Aorta (tissue), 5 donors: ENCODE measurements around the gene TDG. TPM values are rescaled to one million over a fixed set of nuclear protein-coding genes. Genes with fewer than 3 reads are reported as not detected.

Source experiments
- ATAC-seq: fragments of 200-7000 bp; cut with Tn5 transposase; one replicate; pipeline ENCODE4 v1.9.1; 2022; ENCODE audit warnings: moderate library complexity; ENCODE audit not compliant: low FRiP score
- DNase-seq, 2 donors: peaks; one replicate each; pipeline ENCODE4 v3.0.0-alpha.2; 2020
- H3K27ac ChIP-seq, 2 donors: one replicate each; pipeline ENCODE4 v1.5.1; 2013; ENCODE audit warnings: low read length in 2 of 2, mild to moderate bottlenecking in 2 of 2, moderate library complexity in 2 of 2, control low read depth in 1 of 2, inconsistent platforms in 1 of 2, low read depth in 1 of 2
- H3K27me3 ChIP-seq, 2 donors: one replicate each; pipeline ENCODE4 v1.6.1; 2013; ENCODE audit warnings: control low read depth in 1 of 2, low read length in 1 of 2, mild to moderate bottlenecking in 1 of 2, moderate library complexity in 1 of 2; ENCODE audit not compliant: insufficient read depth in 2 of 2, control insufficient read depth in 1 of 2
- H3K36me3 ChIP-seq, 2 donors: one replicate each; pipeline ENCODE4 v1.6.1; 2013; ENCODE audit warnings: control low read depth in 1 of 2, low read length in 1 of 2, mild to moderate bottlenecking in 1 of 2; ENCODE audit not compliant: insufficient read depth in 2 of 2, control insufficient read depth in 1 of 2
- H3K4me1 ChIP-seq, 2 donors: one replicate each; pipeline ENCODE4 v1.6.1; 2013; ENCODE audit warnings: low read length in 2 of 2, control low read depth in 1 of 2, mild to moderate bottlenecking in 1 of 2, moderate library complexity in 1 of 2; ENCODE audit not compliant: insufficient read depth in 2 of 2, control insufficient read depth in 1 of 2
- H3K4me3 ChIP-seq, 2 donors: one replicate each; pipeline ENCODE4 v1.5.1; 2013; ENCODE audit warnings: low read length in 2 of 2, control low read depth in 1 of 2, mild to moderate bottlenecking in 1 of 2
- H3K9me3 ChIP-seq: one replicate; pipeline ENCODE4 v1.6.1; 2013; ENCODE audit warnings: mild to moderate bottlenecking, low read length; ENCODE audit not compliant: control insufficient read depth
- WGBS, 2 donors: extraction: QIAGEN DNeasy Blood & Tissue Kit; methylation state at CpG; one replicate each; pipeline ENCODE4 v1.1.7; 2013; 5-methylcytosine and 5-hydroxymethylcytosine counted together
- intact Hi-C, 2 donors: fragments of 100-400 bp; cut with DNase I; formaldehyde crosslinking; loops; one replicate each; pipeline versions ENCODE4 v1.14.2 to v1.15.0; 2022
- polyA plus RNA-seq, 2 donors: library from polyadenylated mRNA; stranded (reverse); fragments of 200-250 nt; gene quantifications; one replicate each; pipeline ENCODE4 v1.2.3, GENCODE V29; 2013
- total RNA-seq, 2 donors: library from RNA; stranded (reverse); fragmentation: NEBNext Ultra II Directional; extraction: Animal tissue kit (Norgen Biotek cat#: 25700); gene quantifications; one replicate each; pipeline ENCODE4 v1.2.1, GENCODE V29; 2021
- donor health status: healthy with polysubstance abuse.
- donor health status: Bipolar disorder and iron deficiency.
- donor health status: DM: no; HTN: no; CAD: no.
- donor health status: DM: no; HTN: no; CAD: no.
- donor health status: DM: yes; HTN: yes; CAD: no.

TDG gene
- total and polyA plus RNA-seq, 4 donors: 6.8 to 22.2 (median 14.7) TPM

DNA sequence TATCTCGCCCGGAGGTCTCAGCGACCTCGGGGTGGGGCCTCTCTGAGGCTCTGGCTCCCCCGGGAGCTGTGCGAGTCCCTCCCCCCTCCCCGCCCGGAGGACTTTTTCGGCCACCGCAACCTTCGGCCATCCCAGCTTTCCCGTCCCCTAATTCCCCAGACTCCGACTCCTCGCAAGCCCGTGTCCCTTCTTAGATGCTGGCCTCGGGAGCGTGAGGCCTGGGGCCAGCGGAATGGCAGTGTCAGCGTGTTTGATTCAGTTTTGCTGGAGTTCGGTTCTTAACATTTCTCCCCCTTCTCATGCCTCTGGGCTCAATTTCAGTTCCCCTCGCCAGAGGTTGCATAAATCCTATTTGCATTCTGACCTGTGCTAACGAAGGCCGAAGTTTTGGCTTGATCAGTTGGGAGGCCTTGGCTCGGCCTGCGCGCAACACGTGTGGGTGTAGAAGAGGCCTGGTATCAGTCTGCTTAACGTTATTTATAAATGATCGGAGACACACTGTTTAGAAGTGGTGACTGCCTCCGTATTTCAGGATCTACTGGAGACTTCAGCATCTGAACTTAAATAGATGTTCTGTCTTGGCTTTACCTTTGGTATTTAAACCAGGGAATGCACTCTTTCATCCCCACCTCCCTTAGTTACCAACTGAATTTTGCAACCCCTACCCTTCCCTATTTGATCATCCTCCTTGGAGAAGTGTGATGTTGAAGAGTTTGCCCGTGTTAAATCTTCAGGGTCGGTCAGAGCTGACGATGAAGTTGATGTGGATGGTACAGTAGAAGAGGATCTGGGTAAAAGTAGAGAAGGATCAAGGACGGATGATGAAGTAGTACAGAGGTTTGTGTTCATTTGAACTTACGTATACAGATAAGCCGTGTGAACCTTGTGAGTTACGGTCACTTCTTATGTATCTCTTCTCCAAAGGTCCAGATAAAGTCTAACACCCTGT lies 34.6 kb upstream of the TDG start:
- intact Hi-C loops: loop anchor here in 1 of 2 donors (10.0 kb wide), 1 partner anchor 46 kb away; no protein-coding TSS in a partner anchor
- H3K4me1 ChIP-seq: peaks cover 0 to 6% of the 10 kb centered on the region in 2 donors
- H3K27me3 ChIP-seq: no peaks in the 10 kb centered on the region
- H3K9me3 ChIP-seq: no peaks in the 10 kb centered on the region
- ATAC-seq: no peak
- H3K4me3 ChIP-seq: peak overlapping the region; percentile 78 to 80
- WGBS, 2 donors: 0 to 1% methylated on average over 32 to 37 of the region's 37 CpGs
- peak; percentile 59 to 76 for DNase-seq
- H3K27ac ChIP-seq: peak overlapping the region; percentile 10 to 65
- H3K36me3 ChIP-seq: peaks cover 0 to 3% of the 10 kb centered on the region in 2 donors

DNA sequence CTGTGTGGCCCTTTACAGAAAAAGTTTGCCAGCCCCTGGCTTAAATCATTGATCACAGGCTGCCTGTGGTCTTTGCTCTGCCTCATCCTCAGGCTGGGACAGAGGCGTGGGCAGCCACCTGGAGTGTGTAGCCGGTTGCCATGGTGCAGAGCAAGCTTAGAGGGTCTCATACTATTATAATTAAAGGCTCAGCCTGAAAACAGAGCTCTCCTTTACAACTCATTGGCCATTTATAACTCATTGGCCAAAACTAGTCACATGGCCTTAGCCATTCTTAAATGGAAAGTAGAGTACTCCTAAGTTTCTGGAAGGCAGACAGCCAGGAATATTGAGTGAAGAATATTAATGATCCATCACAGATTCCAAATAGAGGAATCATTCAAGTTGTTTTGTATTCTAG lies 32.4 kb upstream of the TDG start:
- Histone ChIP-seq H3K27ac (no peak overlapping the region), H3K4me1 (peaks cover 0 to 6% of the 10 kb centered on the region in 2 donors), H3K4me3 (no peak overlapping the region), H3K36me3 (peaks cover 2 to 3% of the 10 kb centered on the region in 2 donors), H3K27me3 (no peaks in the 10 kb centered on the region), H3K9me3 (no peaks in the 10 kb centered on the region)
- ATAC-seq (no peak), DNase-seq (no peak)
- WGBS, 2 donors: 66 to 72% methylated on average over 2 of the region's 2 CpGs
- intact Hi-C loops: loop anchor here in 1 of 2 donors (10.0 kb wide), 1 partner anchor 48 kb away; no protein-coding TSS in a partner anchor

DNA sequence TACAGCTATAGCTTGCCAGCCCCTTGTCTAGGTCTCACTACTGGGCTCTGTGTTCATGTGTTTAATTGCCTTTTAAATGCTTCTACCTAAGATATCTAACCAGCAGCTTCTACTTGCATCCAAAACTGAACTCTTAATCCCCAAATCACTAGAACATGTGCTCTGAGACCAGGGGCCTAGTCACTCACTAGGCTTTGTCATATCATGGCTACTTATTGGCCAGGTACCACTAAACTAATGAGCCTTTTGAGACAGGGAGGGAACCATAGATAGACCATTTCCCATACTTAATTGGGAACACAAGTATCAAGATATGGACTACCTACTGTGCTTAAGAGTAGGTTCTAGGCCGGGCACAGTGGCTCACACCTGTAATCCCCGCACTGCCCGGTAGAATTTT lies 29.0 kb upstream of the TDG start:
- peaks cover 0 to 6% of the 10 kb centered on the region in 2 donors for H3K4me1 ChIP-seq
- DNase-seq (no peak), ATAC-seq (no peak)
- H3K4me3 ChIP-seq: no peak overlapping the region
- intact Hi-C loops: loop anchor here in 1 of 2 donors (10.0 kb wide), 1 partner anchor 52 kb away; no protein-coding TSS in a partner anchor
- peaks cover 6 to 12% of the 10 kb centered on the region in 2 donors for H3K36me3 ChIP-seq
- no peaks in the 10 kb centered on the region for H3K9me3 ChIP-seq
- no peaks in the 10 kb centered on the region for H3K27me3 ChIP-seq
- WGBS, 2 donors: 85 to 93% methylated on average over 3 of the region's 3 CpGs
- H3K27ac ChIP-seq: peak overlapping the region; percentile 17 to 43

DNA sequence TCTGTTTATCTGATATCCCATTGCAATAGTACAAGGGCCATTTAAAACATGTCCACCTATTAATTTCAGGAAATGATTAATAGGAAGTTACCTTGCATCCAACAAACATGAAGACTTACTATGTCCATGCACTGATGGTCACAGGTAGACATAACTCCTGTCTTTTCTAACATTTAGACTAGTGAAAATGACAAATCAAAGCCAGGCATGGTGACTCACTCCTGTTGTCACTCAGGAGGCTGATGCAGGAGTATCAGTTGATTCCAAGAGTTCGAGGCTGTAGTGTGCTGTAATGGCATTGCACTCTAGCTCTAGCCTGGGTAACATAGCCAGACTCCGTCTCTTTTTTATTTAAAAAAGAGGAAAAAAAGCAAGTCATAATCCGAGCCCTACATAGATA lies 20.7 kb upstream of the TDG start:
- no peak for DNase-seq
- intact Hi-C loops: no loop called here
- ATAC-seq: no peak
- Histone ChIP-seq H3K4me1 (no peaks in the 10 kb centered on the region), H3K27ac (no peak overlapping the region), H3K9me3 (no peaks in the 10 kb centered on the region), H3K27me3 (no peaks in the 10 kb centered on the region), H3K4me3 (no peak overlapping the region), H3K36me3 (peaks cover 15 to 36% of the 10 kb centered on the region in 2 donors)
- 46 to 61% methylated on average over 3 of the region's 3 CpGs for WGBS, 2 donors

DNA sequence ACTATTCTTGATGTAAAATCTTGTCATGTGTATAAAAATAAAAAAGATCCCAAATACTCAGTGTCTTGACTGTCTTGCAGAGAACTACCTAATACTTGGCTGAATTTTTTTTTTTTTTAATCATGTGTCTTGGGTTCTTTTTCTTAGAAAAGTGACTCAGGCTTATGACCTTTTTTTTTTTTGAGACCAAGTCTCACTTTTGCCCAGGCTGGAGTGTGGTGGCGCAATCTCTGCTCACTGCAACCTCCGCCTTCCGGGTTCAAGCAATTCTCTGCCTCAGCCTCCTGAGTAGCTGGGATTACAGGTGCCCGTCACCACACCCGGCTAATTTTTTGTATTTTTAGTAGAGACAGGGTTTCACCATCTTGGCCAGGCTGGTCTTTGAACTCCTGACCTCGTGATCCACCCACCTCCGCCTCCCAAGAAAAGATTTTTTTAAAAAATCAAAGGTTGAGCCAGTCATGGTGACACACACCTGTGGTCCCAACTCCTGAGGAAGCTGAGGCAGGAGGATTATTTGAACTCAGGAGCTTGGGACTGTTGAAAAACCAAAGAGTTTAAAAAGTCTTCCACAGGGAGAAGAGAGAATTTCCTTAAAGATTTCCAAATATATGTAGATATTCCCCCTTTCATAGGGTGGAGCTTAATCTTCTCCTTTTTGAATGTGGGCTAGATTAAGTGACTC lies 17.7 kb upstream of the TDG start:
- intact Hi-C loops: no loop called here
- H3K27ac ChIP-seq: no peak overlapping the region
- WGBS, 2 donors: 89 to 95% methylated on average over 7 of the region's 7 CpGs

DNA sequence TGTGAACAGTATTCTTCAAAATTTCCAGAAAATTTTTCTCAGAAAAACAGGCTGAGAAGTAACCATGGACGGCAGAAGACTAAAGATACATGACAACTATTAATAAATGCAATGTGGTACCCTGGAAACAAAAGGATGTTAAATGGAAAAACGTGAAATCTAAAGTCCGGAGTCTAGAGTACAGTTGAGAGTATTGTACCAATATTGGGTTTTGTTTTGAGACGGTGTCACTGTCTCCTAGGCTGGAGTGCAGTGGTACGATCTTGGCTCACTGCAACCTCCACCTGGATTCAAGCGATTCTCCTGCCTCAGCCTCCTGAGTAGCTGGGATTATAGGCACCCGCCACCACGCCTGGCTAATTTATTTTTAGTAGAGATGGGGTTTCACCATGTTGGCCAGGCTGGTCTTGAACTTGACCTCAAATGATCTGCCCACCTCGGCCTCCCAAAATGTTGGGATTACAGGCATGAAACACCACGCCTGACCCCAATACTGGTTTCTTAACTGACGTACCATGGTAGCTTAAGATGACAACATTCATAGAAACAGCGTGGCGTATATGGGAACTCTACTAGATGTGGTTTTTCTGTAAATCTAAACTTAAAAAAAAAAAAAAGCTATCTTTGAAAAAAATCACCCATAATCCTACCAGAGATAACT lies 16.8 kb upstream of the TDG start:
- WGBS, 2 donors: 76 to 77% methylated on average over 13 of the region's 13 CpGs
- H3K27ac ChIP-seq: no peak overlapping the region

More for the DNA sequence above, 17.7 kb upstream of the TDG start:
- DNase-seq (no peak), ATAC-seq (no peak)
- Histone ChIP-seq H3K4me1 (no peaks in the 10 kb centered on the region), H3K36me3 (peaks cover 12 to 19% of the 10 kb centered on the region in 2 donors), H3K27me3 (no peaks in the 10 kb centered on the region), H3K4me3 (no peak overlapping the region), H3K9me3 (no peaks in the 10 kb centered on the region)

DNA sequence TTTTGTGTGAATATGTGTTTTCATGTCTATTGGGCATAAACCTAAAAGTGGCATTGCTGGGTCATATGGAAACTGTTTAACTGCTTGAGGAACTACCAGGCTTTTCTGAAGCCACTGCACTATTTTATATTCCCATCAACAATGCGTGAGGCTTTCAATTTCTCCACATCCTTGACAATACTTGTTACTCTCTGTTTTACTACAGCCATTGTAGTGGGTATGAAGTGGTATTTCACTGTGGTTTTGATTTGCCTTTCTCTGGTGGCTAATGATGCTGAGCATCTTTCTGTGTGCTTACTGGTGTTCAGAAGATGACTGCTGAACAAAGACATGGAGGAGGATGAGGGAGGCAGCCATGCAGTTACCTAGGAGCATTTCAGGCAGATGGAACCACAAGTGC lies 13.2 kb upstream of the TDG start:
- H3K27ac ChIP-seq: no peak overlapping the region
- no peak overlapping the region for H3K4me3 ChIP-seq
- intact Hi-C loops: loop anchor here in 1 of 2 donors (10.0 kb wide), 1 partner anchor 152 kb away; no protein-coding TSS in a partner anchor
- H3K4me1 ChIP-seq: no peaks in the 10 kb centered on the region
- no peaks in the 10 kb centered on the region for H3K27me3 ChIP-seq
- DNase-seq: no peak
- ATAC-seq: no peak
- H3K9me3 ChIP-seq: no peaks in the 10 kb centered on the region
- H3K36me3 ChIP-seq: peaks cover 6 to 9% of the 10 kb centered on the region in 2 donors
- WGBS, 2 donors: 28 to 44% methylated on average over 1 of the region's 1 CpG

More for the DNA sequence above, 16.8 kb upstream of the TDG start:
- no peaks in the 10 kb centered on the region for H3K4me1 ChIP-seq
- ATAC-seq (no peak), DNase-seq (no peak)
- peaks cover 13 to 17% of the 10 kb centered on the region in 2 donors for H3K36me3 ChIP-seq
- H3K4me3 ChIP-seq: no peak overlapping the region
- intact Hi-C loops: no loop called here
- H3K9me3 ChIP-seq: no peaks in the 10 kb centered on the region
- H3K27me3 ChIP-seq: no peaks in the 10 kb centered on the region

DNA sequence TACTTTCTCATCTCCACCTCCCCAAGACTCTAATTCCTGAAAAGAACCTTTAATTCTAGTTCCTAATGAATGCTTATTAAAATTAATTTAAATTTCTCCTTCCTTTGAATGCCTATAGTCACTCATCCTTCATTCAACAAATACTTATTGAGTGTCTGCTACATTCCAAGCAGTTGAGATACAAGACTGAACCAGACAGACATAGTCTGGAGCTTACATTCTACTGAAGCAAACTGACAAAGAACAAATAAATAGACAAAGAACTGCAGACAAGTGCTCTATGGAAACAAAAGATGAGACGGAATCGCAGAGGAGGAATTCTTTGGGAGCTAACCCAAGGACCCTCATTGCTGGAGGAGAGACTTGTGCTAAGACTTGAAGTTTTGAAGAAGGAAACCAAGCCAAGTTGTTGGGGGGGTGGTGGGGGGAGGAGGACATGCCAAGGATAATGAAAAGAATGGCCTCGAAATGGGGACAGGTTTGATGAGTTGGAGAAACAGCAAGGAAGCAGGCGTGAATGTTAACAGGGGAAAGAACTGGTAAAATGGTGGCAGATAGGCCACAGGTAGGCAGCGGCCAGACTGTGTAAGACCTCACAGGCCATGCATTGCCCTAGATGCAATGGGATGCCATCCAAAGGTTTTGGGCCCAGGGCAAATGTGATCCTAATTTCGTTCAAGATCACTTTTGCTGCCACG lies 9.7 kb upstream of the TDG start:
- Histone ChIP-seq H3K4me1 (no peaks in the 10 kb centered on the region), H3K36me3 (peaks cover 0 to 4% of the 10 kb centered on the region in 2 donors), H3K9me3 (no peaks in the 10 kb centered on the region), H3K4me3 (peak overlapping the region; percentile 56 to 76), H3K27me3 (no peaks in the 10 kb centered on the region), H3K27ac (no peak overlapping the region)
- 6 to 14% methylated on average over 7 of the region's 7 CpGs for WGBS, 2 donors
- DNase-seq (no peak), ATAC-seq (no peak)
- intact Hi-C loops: loop anchor here in 1 of 2 donors (10.0 kb wide), 1 partner anchor 149 kb away; no protein-coding TSS in a partner anchor
